Suprapubic skin (tissue), 4 donors: ENCODE data around the gene ZNF462. TPM values are rescaled to one million over a fixed set of nuclear protein-coding genes. Genes with fewer than 3 reads are reported as not detected.

Source experiments
- DNase-seq, 2 donors: peaks; one replicate each; pipeline ENCODE4 v3.0.0-alpha.2; 2019; ENCODE audit warnings: low spot score in 2 of 2
- H3K27ac ChIP-seq: fragments of 200-600 bp; sonication (generic); one replicate; pipeline ENCODE4 v1.5.1; 2019
- H3K27me3 ChIP-seq: fragments of 200-600 bp; sonication (generic); one replicate; pipeline ENCODE4 v1.5.1; 2019
- H3K36me3 ChIP-seq: fragments of 200-600 bp; sonication (generic); one replicate; pipeline ENCODE4 v1.5.1; 2019
- H3K4me1 ChIP-seq: fragments of 200-600 bp; sonication (generic); one replicate; pipeline ENCODE4 v1.5.1; 2019
- H3K4me3 ChIP-seq: fragments of 200-600 bp; sonication (generic); one replicate; pipeline ENCODE4 v1.5.1; 2019; ENCODE audit warnings: mild to moderate bottlenecking
- H3K9me3 ChIP-seq: fragments of 200-600 bp; sonication (generic); one replicate; pipeline ENCODE4 v1.5.1; 2019
- EP300 ChIP-seq: sonication (generic); formaldehyde crosslinking; IDR thresholded peaks from one replicate; pipeline ENCODE4 v1.6.1; 2017; ENCODE audit warnings: antibody characterized with exemption
- POLR2A ChIP-seq, 2 donors: fragments of 450-650 bp; IDR thresholded peaks; one replicate each; pipeline ENCODE4 v1.6.1; 2017; ENCODE audit warnings: antibody characterized with exemption in 2 of 2, mild to moderate bottlenecking in 2 of 2, moderate library complexity in 2 of 2
- POLR2AphosphoS5 ChIP-seq, 3 donors: sonication (generic); formaldehyde crosslinking; IDR thresholded peaks; one replicate each; pipeline ENCODE4 v1.6.1; 2017; ENCODE audit warnings: antibody characterized with exemption in 3 of 3
- WGBS: methylation state at CpG from one replicate; pipeline ENCODE4 v1.1.5; 2018; 5-methylcytosine and 5-hydroxymethylcytosine counted together
- total RNA-seq, 4 donors: library from RNA; depleted of rRNA; stranded (reverse); fragments of >200 nt; gene quantifications; one replicate each; pipeline ENCODE4 v1.1.0, GENCODE V29; 2016
- TF ChIP-seq, protein P1 (sequence below), 2 donors: fragments of 200-600 bp in 1 of 2; fragments of 450-650 bp in 1 of 2; sonication (generic) in 1 of 2; IDR thresholded peaks; one replicate each; pipeline ENCODE4 v1.5.1; 2016 to 2019; ENCODE audit warnings: antibody characterized with exemption in 2 of 2, mild to moderate bottlenecking in 1 of 2, moderate library complexity in 1 of 2

ZNF462 gene
- total RNA-seq, 4 donors from 2014 or later = 16.4 to 35.2 (median 29.7) TPM

- Histone ChIP-seq H3K27ac (peak overlapping the region; percentile 89), H3K4me3 (peak overlapping the region; percentile 83), H3K9me3 (no peaks in the 10 kb centered on the region), H3K27me3 (peaks cover 7% of the 10 kb centered on the region), H3K36me3 (no peaks in the 10 kb centered on the region), H3K4me1 (peaks cover 36% of the 10 kb centered on the region)
- WGBS = 3% methylated on average over 33 of the region's 43 CpGs
- DNase-seq = peak; percentile 74 to 84
- TF ChIP-seq POLR2A (IDR thresholded peaks at IDR 0.05) (no peak), POLR2AphosphoS5 (IDR thresholded peaks at IDR 0.05) (no peak), EP300 (no peak)
- TF ChIP-seq, protein P1, sequence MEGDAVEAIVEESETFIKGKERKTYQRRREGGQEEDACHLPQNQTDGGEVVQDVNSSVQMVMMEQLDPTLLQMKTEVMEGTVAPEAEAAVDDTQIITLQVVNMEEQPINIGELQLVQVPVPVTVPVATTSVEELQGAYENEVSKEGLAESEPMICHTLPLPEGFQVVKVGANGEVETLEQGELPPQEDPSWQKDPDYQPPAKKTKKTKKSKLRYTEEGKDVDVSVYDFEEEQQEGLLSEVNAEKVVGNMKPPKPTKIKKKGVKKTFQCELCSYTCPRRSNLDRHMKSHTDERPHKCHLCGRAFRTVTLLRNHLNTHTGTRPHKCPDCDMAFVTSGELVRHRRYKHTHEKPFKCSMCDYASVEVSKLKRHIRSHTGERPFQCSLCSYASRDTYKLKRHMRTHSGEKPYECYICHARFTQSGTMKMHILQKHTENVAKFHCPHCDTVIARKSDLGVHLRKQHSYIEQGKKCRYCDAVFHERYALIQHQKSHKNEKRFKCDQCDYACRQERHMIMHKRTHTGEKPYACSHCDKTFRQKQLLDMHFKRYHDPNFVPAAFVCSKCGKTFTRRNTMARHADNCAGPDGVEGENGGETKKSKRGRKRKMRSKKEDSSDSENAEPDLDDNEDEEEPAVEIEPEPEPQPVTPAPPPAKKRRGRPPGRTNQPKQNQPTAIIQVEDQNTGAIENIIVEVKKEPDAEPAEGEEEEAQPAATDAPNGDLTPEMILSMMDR (IDR thresholded peaks at IDR 0.05) = no peak
Observed at GRCh38 chr9:106859957-106860720, 2.8 kb upstream of the ZNF462 start.

- H3K9me3 ChIP-seq = no peaks in the 10 kb centered on the region
- H3K4me3 ChIP-seq = peak overlapping the region; percentile 83
- H3K4me1 ChIP-seq = peaks cover 44% of the 10 kb centered on the region
- peak overlapping the region; percentile 89 for H3K27ac ChIP-seq
- H3K36me3 ChIP-seq = no peaks in the 10 kb centered on the region
- no peak for DNase-seq
- H3K27me3 ChIP-seq = peaks cover 7% of the 10 kb centered on the region
- under 1% methylated on average over 51 of the region's 51 CpGs for WGBS
- TF ChIP-seq POLR2AphosphoS5 (IDR thresholded peaks at IDR 0.05) (no peak), POLR2A (IDR thresholded peaks at IDR 0.05) (no peak), EP300 (no peak)
- TF ChIP-seq, protein P1 (IDR thresholded peaks at IDR 0.05) = no peak
Observed at GRCh38 chr9:106860721-106861639, 2.0 kb upstream of the ZNF462 start.

- DNase-seq = no peak
- TF ChIP-seq EP300 (no peak), POLR2AphosphoS5 (IDR thresholded peaks at IDR 0.05) (no peak), POLR2A (IDR thresholded peaks at IDR 0.05) (no peak)
- TF ChIP-seq, protein P1 (IDR thresholded peaks at IDR 0.05) = no peak
- Histone ChIP-seq H3K27me3 (peaks cover 7% of the 10 kb centered on the region), H3K27ac (peak overlapping the region; percentile 89), H3K36me3 (no peaks in the 10 kb centered on the region), H3K4me3 (peak overlapping the region; percentile 83), H3K9me3 (no peaks in the 10 kb centered on the region), H3K4me1 (peaks cover 44% of the 10 kb centered on the region)
- 1% methylated on average over 15 of the region's 15 CpGs for WGBS
Observed at GRCh38 chr9:106861640-106862109, 1.3 kb upstream of the ZNF462 start.

- no peak for TF ChIP-seq EP300
- TF ChIP-seq, protein P1 (IDR thresholded peaks at IDR 0.05) = no peak
- TF ChIP-seq POLR2A (IDR thresholded peaks at IDR 0.05) = no peak
- no peak for TF ChIP-seq POLR2AphosphoS5 (IDR thresholded peaks at IDR 0.05)
- DNase-seq = no peak
Observed at GRCh38 chr9:106862110-106862820, 701 bp upstream of the ZNF462 start.

More at GRCh38 chr9:106862110-106862820, 701 bp upstream of the ZNF462 start:
- 1% methylated on average over 32 of the region's 32 CpGs for WGBS
- peak overlapping the region; percentile 89 for H3K27ac ChIP-seq
- peaks cover 7% of the 10 kb centered on the region for H3K27me3 ChIP-seq
- no peaks in the 10 kb centered on the region for H3K36me3 ChIP-seq
- H3K4me3 ChIP-seq = peak overlapping the region; percentile 83
- peaks cover 50% of the 10 kb centered on the region for H3K4me1 ChIP-seq
- no peaks in the 10 kb centered on the region for H3K9me3 ChIP-seq
